ENCODE data around the gene WDR83. TPM values are rescaled to one million over a fixed set of nuclear protein-coding genes. Genes with fewer than 3 reads are reported as not detected.
"Not testable (repeated sequence)": the region's sequence is repeated elsewhere in the genome, so short reads cannot be mapped to it uniquely, and the experiment has no call there.

WDR83 gene
- total RNA-seq, 1 experiment from 2014 or later, result 7.7 TPM

GRCh38 chr19:12655546-12655945 lies 11.1 kb upstream of the WDR83 start:
- no peak for DNase-seq (ENCODE audit: extremely low read depth, low read depth)

DNA sequence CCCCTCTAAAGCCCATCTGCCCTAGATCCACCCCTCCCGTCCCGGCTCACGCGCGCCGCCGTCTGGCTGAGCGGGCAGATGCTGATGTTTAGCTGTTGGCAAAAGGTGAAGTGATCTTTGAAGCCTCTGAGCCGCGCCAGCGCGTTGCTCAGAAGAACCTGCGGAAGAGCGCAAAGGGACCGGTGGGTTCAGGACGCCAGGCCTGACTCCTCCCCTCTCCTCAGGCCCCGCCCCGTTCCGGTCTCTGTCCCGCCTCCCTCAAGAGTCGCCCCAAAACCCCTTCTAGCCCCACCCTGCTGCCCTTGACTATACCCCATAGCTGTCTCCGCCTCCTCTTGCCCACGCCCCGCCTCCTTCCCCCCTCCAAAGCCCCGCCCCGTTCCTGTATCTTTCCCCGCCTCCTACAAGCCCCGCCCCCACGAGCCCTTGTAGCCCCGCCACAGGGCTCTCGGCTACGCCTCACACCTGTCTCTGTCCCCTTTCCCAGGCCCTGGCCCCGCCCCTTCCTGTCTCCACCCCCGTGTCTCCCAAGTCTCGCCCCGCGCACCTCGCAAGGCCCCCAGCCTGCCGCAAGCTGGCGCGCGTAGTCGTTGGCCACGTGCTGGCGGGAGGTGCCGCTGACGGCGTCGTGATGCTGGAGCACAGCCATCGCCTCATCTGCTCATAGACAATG lies 9.6 kb upstream of the WDR83 start:
- no peak for DNase-seq (ENCODE audit: extremely low read depth, low read depth)

DNA sequence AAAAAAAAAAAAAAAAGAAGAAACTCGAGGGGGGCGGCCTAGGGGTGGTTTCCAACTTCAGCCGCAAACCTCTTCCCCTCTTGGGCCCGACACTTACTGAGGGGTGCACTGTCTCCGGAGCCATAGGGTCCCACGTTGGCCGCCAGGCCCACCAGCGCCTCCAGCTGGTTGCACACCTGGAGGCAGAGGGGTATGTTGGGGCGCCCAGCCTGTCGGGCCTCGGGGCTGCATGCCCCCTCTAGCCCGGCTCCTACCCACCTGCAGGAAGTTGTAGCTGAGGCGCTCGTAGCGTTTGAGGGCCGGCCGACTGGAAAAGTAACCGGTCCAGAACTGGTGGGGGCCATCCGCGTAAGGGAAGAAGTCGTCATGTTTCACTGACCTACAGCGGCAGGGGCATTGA lies 8.6 kb upstream of the WDR83 start:
- no peak for DNase-seq (ENCODE audit: extremely low read depth, low read depth)

GRCh38 chr19:12660980-12661379 lies 5.6 kb upstream of the WDR83 start:
- DNase-seq (ENCODE audit: extremely low read depth, low read depth), result no peak

DNA sequence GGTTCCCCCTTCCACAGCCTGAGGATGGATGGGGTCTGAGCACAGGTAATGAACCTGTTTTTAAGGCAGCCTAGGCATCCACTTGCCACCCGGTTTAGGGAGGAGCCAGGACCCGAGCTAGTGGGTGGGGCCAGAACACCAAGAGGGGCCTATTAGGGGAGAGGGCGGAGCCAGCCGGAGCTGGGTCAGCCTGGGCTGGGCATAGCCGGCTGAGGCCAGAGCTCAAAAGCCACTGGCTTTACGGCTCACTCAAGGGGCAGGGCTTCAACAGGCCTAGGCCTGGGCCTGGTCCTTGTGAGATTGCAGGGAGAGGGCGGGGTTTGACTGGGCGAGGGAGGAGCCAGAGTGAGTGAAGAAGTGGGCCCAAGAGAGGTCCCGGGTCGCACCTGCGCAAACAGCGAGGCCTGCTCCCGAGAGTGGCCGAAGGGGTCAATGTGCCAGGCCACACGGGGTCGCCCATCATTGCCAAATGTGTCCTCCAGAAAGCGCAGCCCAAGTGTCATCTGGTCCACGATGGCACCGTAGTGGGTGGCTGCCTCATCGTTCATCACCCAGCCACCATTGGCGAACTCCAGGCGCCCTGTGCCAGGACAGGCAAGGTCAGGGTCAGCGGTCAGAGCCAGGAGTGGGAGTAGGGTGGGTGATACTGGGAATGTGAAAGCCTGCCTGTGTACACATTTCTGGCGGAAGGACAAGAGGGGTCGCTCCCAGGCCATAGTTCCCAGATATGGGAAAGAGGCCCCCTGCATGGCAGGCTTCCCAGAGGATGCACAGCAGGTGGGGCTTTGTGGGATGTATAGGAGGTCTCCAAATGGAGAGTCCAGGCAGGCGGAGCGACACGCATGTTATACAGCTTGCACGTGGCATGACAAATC lies 2.0 kb upstream of the WDR83 start:
- no peak for DNase-seq (ENCODE audit: extremely low read depth, low read depth)

DNA sequence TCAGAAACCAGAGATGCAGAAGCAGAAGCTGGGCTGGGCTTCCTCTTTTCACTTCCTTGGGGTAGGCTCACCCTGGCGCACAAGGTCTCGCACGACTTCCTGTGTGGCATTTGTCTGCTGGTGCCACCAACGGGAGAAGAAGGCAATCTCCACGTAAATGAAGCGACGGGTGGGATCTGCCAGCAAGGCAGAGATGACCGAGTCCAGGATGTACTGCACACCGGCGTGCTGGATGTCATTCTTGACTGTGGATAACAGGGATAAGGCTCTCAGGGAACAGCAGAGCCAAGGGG lies 1.4 kb upstream of the WDR83 start:
- DNase-seq (ENCODE audit: extremely low read depth, low read depth), result no peak

DNA sequence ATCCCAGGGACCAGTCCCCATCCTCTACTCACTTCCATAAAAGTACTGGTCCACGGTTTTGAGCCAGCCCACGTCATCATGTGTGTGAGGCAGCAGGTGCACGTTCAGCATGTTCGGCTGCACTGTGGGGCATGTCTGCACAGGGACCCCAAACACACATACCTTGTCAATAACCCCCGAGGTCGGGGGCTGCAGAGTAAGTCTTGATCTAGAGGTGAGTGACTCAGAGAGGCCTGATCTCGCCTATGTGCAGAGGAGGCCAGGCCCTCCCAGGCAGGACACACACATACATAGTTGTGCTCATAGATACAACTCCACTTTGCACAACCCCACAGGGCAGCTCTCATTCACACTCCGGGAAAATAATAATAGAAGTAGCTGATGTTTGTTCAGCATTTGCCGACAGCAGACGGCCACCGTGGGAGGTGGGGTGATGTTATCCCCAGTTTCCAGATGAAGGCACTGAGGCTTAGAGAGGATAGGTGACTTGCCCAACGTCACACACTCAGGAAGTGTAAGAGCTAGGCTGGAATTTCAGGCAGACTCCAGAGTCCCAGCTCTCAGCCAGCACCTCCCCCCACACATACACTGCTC lies 839 bp upstream of the WDR83 start:
- DNase-seq (ENCODE audit: extremely low read depth, low read depth), result no peak

DNA sequence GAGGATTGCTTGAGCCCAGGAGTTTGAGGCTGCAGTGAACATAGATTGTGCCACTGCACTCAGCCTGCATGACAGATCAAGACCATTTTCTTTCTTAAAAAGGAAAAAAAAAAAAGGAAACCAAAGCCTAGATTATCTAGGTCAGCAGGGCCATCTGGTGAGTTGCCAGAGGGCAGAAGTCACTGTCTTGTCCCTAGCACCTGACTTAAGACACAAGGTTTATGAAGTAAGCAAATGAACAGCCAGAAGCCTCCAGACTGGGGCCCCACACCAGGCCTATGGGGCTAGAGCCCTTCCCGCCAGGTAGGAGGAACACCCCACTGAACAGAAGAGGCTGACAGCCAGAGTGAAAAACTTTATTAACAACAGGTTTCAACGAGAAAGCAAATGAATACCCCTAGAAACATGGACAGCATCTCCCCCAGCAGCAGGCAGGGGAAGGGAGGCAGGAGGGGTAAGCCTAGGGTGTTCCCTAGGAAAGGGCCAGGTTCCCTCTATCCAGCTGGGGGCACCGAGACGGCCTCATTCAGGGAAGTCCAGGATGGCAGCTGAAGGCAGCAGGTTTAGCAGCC lies 1.2 kb downstream of the WDR83 start:
- DNase-seq (ENCODE audit: extremely low read depth, low read depth), result no peak

GRCh38 chr19:12668346-12668745 lies 1.7 kb downstream of the WDR83 start:
- DNase-seq (ENCODE audit: extremely low read depth, low read depth), result no peak

GRCh38 chr19:12668932-12669269 lies 2.3 kb downstream of the WDR83 start:
- no peak for DNase-seq (ENCODE audit: extremely low read depth, low read depth)

DNA sequence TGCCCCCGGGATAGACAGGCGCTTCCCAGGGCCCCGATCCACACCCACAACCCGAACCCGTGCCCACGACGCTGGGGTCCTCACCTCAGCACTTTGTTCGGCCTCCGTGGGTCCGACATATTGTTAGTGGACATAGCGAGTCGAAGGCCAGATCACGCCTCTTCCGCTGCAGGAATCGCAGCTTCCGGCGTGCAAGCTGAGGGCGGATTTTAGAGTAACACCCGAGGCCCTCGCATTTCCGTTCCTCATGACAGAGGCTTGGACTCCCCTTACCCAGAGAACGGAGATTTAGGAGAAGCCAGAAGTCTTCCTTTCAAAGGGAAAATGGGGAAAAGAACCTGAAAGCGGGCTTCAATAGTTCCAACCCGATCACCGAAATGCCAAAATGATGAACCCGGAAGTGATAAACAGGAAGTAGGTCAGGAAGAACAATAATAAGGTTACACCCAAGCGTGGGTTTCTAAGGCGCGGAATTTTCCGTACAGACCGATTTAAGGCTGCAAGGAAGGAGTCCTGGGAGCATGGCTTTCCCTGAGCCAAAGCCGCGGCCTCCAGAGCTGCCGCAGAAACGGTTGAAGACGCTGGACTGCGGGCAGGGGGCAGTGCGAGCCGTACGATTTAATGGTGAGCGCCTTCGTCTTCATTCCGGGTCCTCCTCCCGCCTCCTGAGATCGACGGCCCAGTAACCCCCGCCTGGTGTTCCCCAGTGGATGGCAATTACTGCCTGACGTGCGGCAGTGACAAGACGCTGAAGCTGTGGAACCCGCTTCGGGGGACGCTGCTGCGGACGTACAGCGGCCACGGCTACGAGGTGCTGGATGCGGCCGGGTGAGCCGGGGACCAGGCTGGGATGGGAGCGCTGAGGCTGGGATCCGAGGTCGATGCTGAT lies 2.9 kb downstream of the WDR83 start:
- peak; percentile 57 for DNase-seq (ENCODE audit: extremely low read depth, low read depth)

DNA sequence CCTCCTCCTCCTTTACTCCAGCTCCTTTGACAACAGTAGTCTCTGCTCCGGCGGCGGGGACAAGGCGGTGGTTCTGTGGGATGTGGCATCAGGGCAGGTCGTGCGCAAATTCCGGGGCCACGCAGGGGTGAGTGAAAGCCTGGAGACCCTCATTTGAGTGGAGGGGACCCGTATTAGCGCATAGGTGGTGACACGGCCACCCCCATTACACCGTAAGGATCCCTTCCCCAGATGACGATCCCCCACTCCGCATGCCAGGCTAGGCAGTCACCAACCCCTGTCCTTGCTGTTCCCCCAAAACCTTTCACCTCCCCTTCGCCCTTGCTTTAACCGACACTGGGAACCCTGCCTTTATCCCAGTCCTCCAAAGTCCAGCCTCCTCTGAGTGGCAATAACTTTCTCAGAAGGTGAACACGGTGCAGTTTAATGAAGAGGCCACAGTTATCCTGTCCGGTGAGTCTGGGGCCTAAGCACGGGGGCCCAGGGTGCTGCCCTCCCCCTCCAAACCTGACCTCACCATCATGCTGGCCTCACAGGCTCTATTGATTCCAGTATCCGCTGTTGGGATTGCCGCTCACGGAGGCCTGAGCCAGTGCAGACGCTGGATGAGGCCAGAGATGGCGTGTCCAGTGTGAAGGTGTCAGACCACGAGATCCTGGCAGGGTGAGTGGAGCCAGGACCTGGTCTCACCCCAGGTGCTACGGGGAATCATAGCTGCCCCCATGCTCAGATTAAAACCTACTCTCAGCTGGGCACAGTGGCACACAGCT lies 3.7 kb downstream of the WDR83 start:
- no peak for DNase-seq (ENCODE audit: extremely low read depth, low read depth)

GRCh38 chr19:12672744-12673143 lies 6.1 kb downstream of the WDR83 start:
- no peak for DNase-seq (ENCODE audit: extremely low read depth, low read depth)

- no peak for DNase-seq (ENCODE audit: extremely low read depth, low read depth)
Measured at GRCh38 chr19:12675399-12675798, 8.8 kb downstream of the WDR83 start.

- no peak for DNase-seq (ENCODE audit: extremely low read depth, low read depth)
Measured at GRCh38 chr19:12675940-12676339, 9.3 kb downstream of the WDR83 start.

- DNase-seq (ENCODE audit: extremely low read depth, low read depth), result peak; percentile 71
Measured at GRCh38 chr19:12676384-12676792, 9.8 kb downstream of the WDR83 start.

DNA sequence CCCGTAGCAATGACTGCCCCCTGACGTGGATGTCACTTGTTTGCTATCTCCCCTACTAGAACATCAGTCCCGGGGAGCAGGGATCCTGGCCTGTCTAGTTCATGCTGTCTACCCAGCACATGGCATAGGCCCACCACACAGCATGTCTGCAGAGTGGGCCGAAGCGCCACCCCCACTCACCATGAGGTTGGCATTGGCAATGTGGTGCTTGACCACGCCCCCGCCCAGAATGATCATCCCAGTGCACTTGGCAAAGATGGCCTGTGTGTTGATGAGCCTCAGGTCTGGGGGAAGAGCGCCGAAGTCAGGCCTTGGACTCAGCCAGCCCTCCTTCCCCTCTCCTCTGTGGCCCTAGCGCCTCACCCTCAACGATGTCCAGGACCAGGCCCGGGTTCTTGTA lies 10.3 kb downstream of the WDR83 start:
- no peak for DNase-seq (ENCODE audit: extremely low read depth, low read depth)

DNA sequence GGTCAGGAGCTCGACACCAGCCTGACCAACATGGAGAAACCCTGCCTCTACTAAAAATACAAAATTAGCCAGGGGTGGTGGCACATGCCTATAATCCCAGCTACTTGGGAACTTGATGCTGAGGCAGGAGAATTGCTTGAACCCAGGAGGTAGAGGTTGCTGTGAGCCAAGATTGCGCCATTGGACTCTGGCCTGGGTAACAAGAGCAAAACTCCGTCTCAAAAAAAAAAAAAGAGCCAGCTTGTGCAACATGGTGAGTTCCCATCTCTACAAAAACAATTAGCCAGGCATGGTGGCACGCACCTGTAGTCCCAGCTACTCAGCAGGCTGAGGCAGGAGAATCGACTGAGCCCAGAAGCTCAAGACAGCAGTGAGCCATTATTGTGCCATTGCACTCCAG lies 11.4 kb downstream of the WDR83 start:
- not testable (repeated sequence) for DNase-seq (ENCODE audit: extremely low read depth, low read depth)

DNA sequence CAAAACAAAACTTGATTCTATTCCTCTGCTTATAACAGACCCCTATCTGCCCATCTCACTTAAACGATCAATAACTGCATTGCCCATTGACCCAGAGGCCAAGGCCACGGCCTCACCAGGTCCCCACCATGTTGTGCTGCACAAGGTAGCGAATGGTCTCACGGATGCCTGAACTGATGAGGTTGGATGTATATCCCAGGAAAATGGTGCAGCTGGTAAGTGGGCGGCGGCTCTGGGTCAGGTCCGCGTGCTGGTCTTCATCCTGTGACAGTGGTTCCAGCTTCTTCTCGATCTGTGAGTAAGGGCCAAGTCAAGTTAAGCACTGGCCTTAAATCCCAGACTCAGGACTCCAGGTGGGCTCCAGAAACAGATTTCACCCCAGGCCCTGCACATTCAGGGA lies 13.4 kb downstream of the WDR83 start:
- DNase-seq (ENCODE audit: extremely low read depth, low read depth), result no peak

Measured in NCI-H460 (cell line).